K562 (cell line): ENCODE results near the gene ANKH. TPM values are rescaled to one million over a fixed set of nuclear protein-coding genes. Genes with fewer than 3 reads are reported as not detected.

Experiments
- ATAC-seq: fragments of 200-7000 bp; cut with Tn5 transposase; 3 replicates; pipeline ENCODE4 v1.9.1; 2020; ENCODE audit warnings: moderate library complexity
- BruUV-seq: library from RNA; stranded (reverse); fragments of 400-500 nt; replicated peaks from 2 replicates; lab custom pipeline; 2021; lab: Mats Ljungman, UMichigan
- CTCF ChIA-PET: fragments of 300-600 bp; formaldehyde crosslinking; extraction: SDS; loops from one replicate; lab custom pipeline; 2021; ENCODE audit warnings: low intra/inter-chr PET ratio; lab: Yijun Ruan, JAX
- POLR2A ChIA-PET: fragments of 300-600, 350-650 bp; sonication (Branson Sonifier 250); formaldehyde crosslinking; extraction: SDS; loops from one replicate; lab custom pipeline; 2021; ENCODE audit warnings: antibody characterized with exemption, inconsistent platforms; lab: Yijun Ruan, JAX
- DNase-seq, 4 experiments: peaks; one replicate each; pipeline versions ENCODE4 v3.0.0 to v3.0.0-alpha.2; 2011 to 2018; ENCODE audit warnings: low spot score in 3 of 4, mixed read lengths in 3 of 4; ENCODE audit errors: extremely low read depth in 1 of 4
- FAIRE-seq: peaks from 2 replicates; lab custom pipeline; 2011; peaks lifted over from hg19 to GRCh38; lab: Jason Lieb, UNC
- H2AFZ ChIP-seq: 2 replicates; pipeline ENCODE4 v1.6.0; 2011; ENCODE audit warnings: low read depth, low read length, control low read depth, inconsistent platforms
- H3K27ac ChIP-seq: fragments of 200-600 bp; 3 replicates; pipeline ENCODE4 v1.8.0; 2011; ENCODE audit warnings: low read depth, mild to moderate bottlenecking, control low read depth, inconsistent platforms, low read length, moderate library complexity, mixed read lengths; ENCODE audit errors: extremely low read depth
- H3K27me3 ChIP-seq, 2 experiments: fragments of 300-600 bp in 1 of 2; 2 replicates in 1 of 2; 3 replicates in 1 of 2; pipeline versions ENCODE4 v1.6.0 to v1.8.0; 2011; ENCODE audit warnings: inconsistent platforms in 2 of 2, low read length in 2 of 2, mild to moderate bottlenecking in 1 of 2, mixed read lengths in 1 of 2, moderate library complexity in 1 of 2; ENCODE audit not compliant: control insufficient read depth in 2 of 2, insufficient read depth in 2 of 2
- H3K36me3 ChIP-seq: fragments of 300-600 bp; 3 replicates; pipeline ENCODE4 v1.8.0; 2011; ENCODE audit warnings: mild to moderate bottlenecking, low read length, inconsistent platforms; ENCODE audit not compliant: control insufficient read depth, insufficient read depth
- H3K4me1 ChIP-seq, 2 experiments: fragments of 200-600 bp in 1 of 2; replicated peaks in 1 of 2; 2 replicates in 1 of 2; 3 replicates in 1 of 2; pipeline versions ENCODE4 v1.5.1 to v1.8.0; 2011; ENCODE audit warnings: inconsistent platforms in 2 of 2, low read length in 2 of 2, mild to moderate bottlenecking in 1 of 2, mixed read lengths in 1 of 2, moderate library complexity in 1 of 2; ENCODE audit not compliant: control insufficient read depth in 2 of 2, insufficient read depth in 2 of 2
- H3K4me2 ChIP-seq: 2 replicates; pipeline ENCODE4 v1.6.1; 2011; ENCODE audit warnings: low read length, control low read depth, inconsistent platforms, mixed read lengths; ENCODE audit not compliant: insufficient read depth
- H3K4me3 ChIP-seq: fragments of 200-600 bp; sonication (generic), shearing (Covaris generic); 2 replicates; pipeline ENCODE4 v1.5.1; 2016; ENCODE audit warnings: control low read depth, inconsistent platforms
- H3K79me2 ChIP-seq: fragments of 200-600 bp; 3 replicates; pipeline ENCODE4 v1.8.0; 2011; ENCODE audit warnings: low read length, inconsistent platforms; ENCODE audit not compliant: control insufficient read depth, insufficient read depth
- H3K9ac ChIP-seq, 2 experiments: 2 replicates each; pipeline versions ENCODE4 v1.6.0 to v1.6.1; 2011; ENCODE audit warnings: low read depth in 2 of 2, low read length in 2 of 2, control low read depth in 1 of 2, inconsistent platforms in 1 of 2, mild to moderate bottlenecking in 1 of 2, mixed read lengths in 1 of 2; ENCODE audit not compliant: insufficient read depth in 1 of 2
- H3K9me1 ChIP-seq: one replicate; pipeline ENCODE4 v1.6.0; 2011; ENCODE audit warnings: inconsistent platforms, mild to moderate bottlenecking, low read length, moderate library complexity; ENCODE audit not compliant: control insufficient read depth, insufficient read depth
- H3K9me3 ChIP-seq: replicated peaks from 2 replicates; pipeline ENCODE4 v1.5.1; 2011; ENCODE audit warnings: low read depth, low read length, inconsistent platforms; ENCODE audit not compliant: control insufficient read depth, insufficient read depth
- H4K20me1 ChIP-seq: replicated peaks from 2 replicates; pipeline ENCODE4 v1.6.1; 2011; ENCODE audit warnings: low read length, inconsistent platforms, mixed read lengths; ENCODE audit not compliant: control insufficient read depth, insufficient read depth
- BCOR ChIP-seq: fragments of 450-650 bp; IDR thresholded peaks from 2 replicates; pipeline ENCODE4 v1.6.1; 2016
- BRF1 ChIP-seq: IDR thresholded peaks from 3 replicates; pipeline ENCODE4 v1.6.1; 2011; ENCODE audit warnings: borderline replicate concordance, mild to moderate bottlenecking; ENCODE audit not compliant: insufficient read length; ENCODE audit errors: extremely low read depth
- CUX1 ChIP-seq: fragments of 200-800 bp; sonication (Bioruptor generic); IDR thresholded peaks from 2 replicates; pipeline ENCODE4 v1.6.1; 2016; ENCODE audit warnings: missing genetic modification characterization, missing compliant biosample characterization
- FOXO4 ChIP-seq: fragments of 450-650 bp; formaldehyde crosslinking; IDR thresholded peaks from 2 replicates; pipeline ENCODE4 v1.4.0; 2020; ENCODE audit warnings: mild to moderate bottlenecking, moderate library complexity
- FOXP1 ChIP-seq: sonication (generic); formaldehyde crosslinking; IDR thresholded peaks from 2 replicates; pipeline ENCODE4 v1.8.0; 2022; ENCODE audit warnings: mild to moderate bottlenecking, missing genetic modification reagents
- HNRNPH1 ChIP-seq: fragments of 200-400 bp; formaldehyde crosslinking; optimal IDR thresholded peaks from 2 replicates; pipeline ENCODE3; 2017; ENCODE audit warnings: low read depth, mild to moderate bottlenecking, low read length, moderate library complexity
- MAZ ChIP-seq, 2 experiments: fragments of 450-650 bp in 1 of 2; sonication (generic) in 1 of 2; formaldehyde crosslinking; IDR thresholded peaks in 1 of 2; conservative IDR thresholded peaks in 1 of 2; 2 replicates each; pipeline versions ENCODE4 v1.4.0 to v1.5.0; 2020; ENCODE audit warnings: mild to moderate bottlenecking in 1 of 2, missing genetic modification reagents in 1 of 2
- WGBS: fragments of 100-300 bp; shearing (Covaris generic); methylation state at CpG from one replicate; pipeline ENCODE4 v1.1.6; 2016; ENCODE audit warnings: low coverage, mixed read lengths; ENCODE audit not compliant: insufficient coverage; ENCODE audit errors: missing lambda C conversion rate; 5-methylcytosine and 5-hydroxymethylcytosine counted together
- in situ Hi-C: fragments of 300-500 bp; cut with MboI; formaldehyde crosslinking; loops from 4 replicates; pipeline ENCODE4 v1.15.0; 2018; ENCODE audit warnings: inconsistent platforms, mixed read lengths
- intact Hi-C: fragments of 100-400 bp; cut with micrococcal nuclease; formaldehyde crosslinking; loops from 2 replicates; pipeline ENCODE4 v1.14.2; 2022
- polyA plus RNA-seq, 8 experiments: library from polyadenylated mRNA; depleted of rRNA in 4 of 8; stranded (reverse) in 5 of 8; unstranded in 3 of 8; fragments of >200 nt; fragmentation: Nextera tagmentation in 2 of 8; fragmentation: Illumina TruSeq in 1 of 8; extraction: Ambion mirVana in 2 of 8; extraction: Trizol in 1 of 8; gene quantifications; 2 replicates each; pipeline versions ENCODE4 v1.2.1 to v1.2.3, GENCODE V29; 2011 to 2014; ENCODE audit warnings: inconsistent platforms in 1 of 8, missing spikeins in 1 of 8
- total RNA-seq, 7 experiments: library from RNA; depleted of rRNA in 6 of 7; stranded (reverse); fragments of >200 nt in 6 of 7; fragmentation: Illumina TruSeq in 2 of 7; extraction: Trizol in 2 of 7; gene quantifications; 2 replicates each; pipeline versions ENCODE4 v1.2.1 to v1.2.3, GENCODE V29; 2011 to 2021; ENCODE audit warnings: low replicate concordance in 1 of 7

ANKH gene
- total and polyA plus RNA-seq, 9 of the 15 experiments (the other 6 are each of a cell fraction or from before 2014, with no cell fraction given) = 0.79 to 12.2 (median 4.5) TPM

GRCh38 chr5:14759744-14760547 is 111.6 kb downstream of the ANKH start (continued):
- TF ChIP-seq MAZ (CRISPR knock-in tag; conservative IDR thresholded peaks at IDR 0.05 in 1 of 2, IDR thresholded peaks at IDR 0.05 in 1 of 2) (no peak), BCOR (no peak)
- TF ChIP-seq, all 486 proteins: peak for 0

GRCh38 chr5:14757850-14758249 is 113.7 kb downstream of the ANKH start:
- no peaks in the 10 kb centered on the region for H3K36me3 ChIP-seq

More at GRCh38 chr5:14757850-14758249, 113.7 kb downstream of the ANKH start:
- no peak for ATAC-seq
- H3K4me3 ChIP-seq = no peak overlapping the region
- no peak for DNase-seq
- in situ Hi-C loops = no loop called here
- no peak overlapping the region for H3K27ac ChIP-seq
- TF ChIP-seq CUX1 (no peak), HNRNPH1 (no peak), FOXO4 (CRISPR knock-in tag) (no peak), FOXP1 (no peak), BRF1 (no peak)
- TF ChIP-seq, all 486 proteins: peak for 0
- CTCF ChIA-PET = no interaction called here
- no peak for FAIRE-seq
- H3K27me3 ChIP-seq = peaks cover 5 to 6% of the 10 kb centered on the region in 2 experiments; a peak in 3 of 5 replicates
- H3K4me1 ChIP-seq = 0 out of 5 replicates have a peak, but pooled peaks cover 0 to 3% of the 10 kb centered on the region in 2 experiments
- no peak overlapping the region for H3K9ac ChIP-seq
- H3K9me3 ChIP-seq = no peaks in the 10 kb centered on the region
- H3K79me2 ChIP-seq = no peaks in the 10 kb centered on the region
- H2AFZ ChIP-seq = no peak overlapping the region
- no TSS peak for BruUV-seq
- H3K4me2 ChIP-seq = no peak overlapping the region
- POLR2A ChIA-PET = interaction anchor here (0.7 to 1.2 kb wide), 3 partner anchors 24 to 170 kb away, joined by 3 to 4 read pairs (median 3); no protein-coding TSS in a partner anchor
- 10% methylated on average over 9 of the region's 9 CpGs for WGBS
- H4K20me1 ChIP-seq = no peaks in the 10 kb centered on the region; the same call in 1 of the 2 replicates
- intact Hi-C loops = no loop called here
- no peaks in the 10 kb centered on the region for H3K9me1 ChIP-seq
